Muscle of back (tissue), 11 donors: Measurements from ENCODE around the gene MRPS23. TPM values are rescaled to one million over a fixed set of nuclear protein-coding genes. Genes with fewer than 3 reads are reported as not detected.

Experiments used
- DNase-seq, 3 donors: peaks; one replicate each; pipeline versions ENCODE4 v3.0.0 to v3.0.0-alpha.2; 2013
- polyA plus RNA-seq, 10 donors: library from polyadenylated mRNA; unstranded; fragments of 120-200 nt; gene quantifications; one replicate each; pipeline ENCODE4 v1.2.1, GENCODE V29; 2013; ENCODE audit not compliant: insufficient read length in 10 of 10

MRPS23 gene
- polyA plus RNA-seq, 10 donors, result 27.9 to 42.7 (median 35.1) TPM

- no peak for DNase-seq
Observed at GRCh38 chr17:57842280-57842679, 7.6 kb downstream of the MRPS23 start.

GRCh38 chr17:57839571-57839923 lies 10.3 kb downstream of the MRPS23 start:
- DNase-seq, result no peak

GRCh38 chr17:57838857-57839570 lies 10.8 kb downstream of the MRPS23 start:
- DNase-seq, result no peak

- DNase-seq, result no peak
Observed at GRCh38 chr17:57838453-57838852, 11.4 kb downstream of the MRPS23 start.

GRCh38 chr17:57835333-57835900 lies 14.4 kb downstream of the MRPS23 start:
- DNase-seq, result no peak

- no peak for DNase-seq
Observed at GRCh38 chr17:57834146-57834741, 15.6 kb downstream of the MRPS23 start.

- peak; percentile 51 to 88 (median 81) for DNase-seq
Observed at GRCh38 chr17:57833179-57833939, 16.5 kb downstream of the MRPS23 start.

- DNase-seq, result peak in 1 of 3 donors; percentile 17
Observed at GRCh38 chr17:57832314-57833178, 17.3 kb downstream of the MRPS23 start.

GRCh38 chr17:57830880-57831279 lies 19.0 kb downstream of the MRPS23 start:
- no peak for DNase-seq

GRCh38 chr17:57823469-57824401 lies 26.1 kb downstream of the MRPS23 start:
- DNase-seq, result no peak

- DNase-seq, result no peak
Observed at GRCh38 chr17:57819867-57820266, 30.0 kb downstream of the MRPS23 start.

GRCh38 chr17:57819285-57819684 lies 30.6 kb downstream of the MRPS23 start:
- no peak for DNase-seq

GRCh38 chr17:57818066-57818465 lies 31.8 kb downstream of the MRPS23 start:
- no peak for DNase-seq

- no peak for DNase-seq
Observed at GRCh38 chr17:57817299-57817698, 32.5 kb downstream of the MRPS23 start.

- no peak for DNase-seq
Observed at GRCh38 chr17:57814421-57814820, 35.4 kb downstream of the MRPS23 start.

GRCh38 chr17:57811638-57812280 lies 38.1 kb downstream of the MRPS23 start:
- DNase-seq, result no peak

- DNase-seq, result peak; percentile 46 to 71 (median 49)
Observed at GRCh38 chr17:57810721-57811637, 38.9 kb downstream of the MRPS23 start.

- DNase-seq, result no peak
Observed at GRCh38 chr17:57809879-57810278, 40.0 kb downstream of the MRPS23 start.

- DNase-seq, result no peak
Observed at GRCh38 chr17:57808882-57809281, 41.0 kb downstream of the MRPS23 start.
